NT2/D1 (cell line): ENCODE measurements around the gene RPL11.
A peak's percentile ranks its signal among the peaks of the same experiment; 100 is the strongest.
"Not testable (repeated sequence)": the region's sequence is repeated elsewhere in the genome, so short reads cannot be mapped to it uniquely, and the experiment has no call there.

Experiments used
- DNase-seq: peaks from one replicate; pipeline ENCODE4 v3.0.0-alpha.2; 2011; ENCODE audit warnings: low read depth, low spot score
- H3K27me3 ChIP-seq: 2 replicates; pipeline ENCODE4 v1.6.0; 2011; ENCODE audit warnings: mild to moderate bottlenecking; ENCODE audit not compliant: insufficient read length, insufficient read depth
- H3K36me3 ChIP-seq: 2 replicates; pipeline ENCODE4 v1.6.1; 2011; ENCODE audit warnings: mild to moderate bottlenecking, low read length, mixed read lengths; ENCODE audit not compliant: insufficient read depth, insufficient read length
- H3K4me1 ChIP-seq: 2 replicates; pipeline ENCODE4 v1.5.1; 2011; ENCODE audit not compliant: insufficient read depth, insufficient read length
- H3K4me3 ChIP-seq: 2 replicates; pipeline ENCODE4 v1.5.1; 2011; ENCODE audit warnings: low read depth; ENCODE audit not compliant: insufficient read length
- H3K9ac ChIP-seq: 2 replicates; pipeline ENCODE4 v1.6.0; 2011; ENCODE audit warnings: low read depth; ENCODE audit not compliant: insufficient read length
- H3K9me3 ChIP-seq: 2 replicates; pipeline ENCODE4 v1.5.1; 2011; ENCODE audit warnings: mild to moderate bottlenecking, low read length; ENCODE audit not compliant: insufficient read depth
- SUZ12 ChIP-seq: IDR thresholded peaks from 2 replicates; pipeline ENCODE4 v1.6.1; 2011; ENCODE audit not compliant: insufficient read length, insufficient read depth; ENCODE audit errors: extremely low read depth
- YY1 ChIP-seq: IDR thresholded peaks from 2 replicates; pipeline ENCODE4 v1.6.1; 2011; ENCODE audit not compliant: insufficient read length, insufficient read depth
- ZNF274 ChIP-seq: IDR thresholded peaks from 2 replicates; pipeline ENCODE4 v1.6.1; 2011; ENCODE audit warnings: mild to moderate bottlenecking, low read depth, low read length

RPL11 gene

GRCh38 chr1:23691499-23692307, at the start of gene RPL11:
Gene RPL11, plus strand, starts transcription at chr1:23691806. Its CDS starts 18 bp downstream, at chr1:23691824.
- H3K4me3 ChIP-seq = peak within 1 kb of the TSS; percentile 75
- DNase-seq = peak; percentile 57
- peaks cover 3% of the 10 kb centered on the region for H3K4me1 ChIP-seq

GRCh38 chr1:23643736-23644554, 47.7 kb upstream of the RPL11 start:
- Histone ChIP-seq H3K36me3 (no peaks in the 10 kb centered on the region), H3K4me1 (peaks cover 4% of the 10 kb centered on the region), H3K4me3 (no peak overlapping the region), H3K9ac (no peak overlapping the region), H3K9me3 (no peaks in the 10 kb centered on the region), H3K27me3 (no peaks in the 10 kb centered on the region)
- TF ChIP-seq SUZ12 (no peak), YY1 (no peak), ZNF274 (no peak)
- no peak for DNase-seq

More at GRCh38 chr1:23691499-23692307, at the start of gene RPL11:
- Histone ChIP-seq H3K27me3 (no peaks in the 10 kb centered on the region), H3K9ac (peak within 1 kb of the TSS; percentile 88), H3K9me3 (no peaks in the 10 kb centered on the region; the same call in 1 of the 2 replicates), H3K36me3 (peaks cover 46% of the 10 kb centered on the region)
- TF ChIP-seq ZNF274 (no peak), YY1 (peak; percentile 55)

- no peak overlapping the region for H3K9ac ChIP-seq
- no peak for DNase-seq
- peaks cover 4% of the 10 kb centered on the region for H3K4me1 ChIP-seq
- no peaks in the 10 kb centered on the region for H3K9me3 ChIP-seq
- no peaks in the 10 kb centered on the region for H3K36me3 ChIP-seq
- H3K27me3 ChIP-seq = no peaks in the 10 kb centered on the region
- no peak for TF ChIP-seq ZNF274
- no peak for TF ChIP-seq SUZ12
- TF ChIP-seq YY1 = no peak
- no peak overlapping the region for H3K4me3 ChIP-seq
Observed at GRCh38 chr1:23644555-23644866, 47.1 kb upstream of the RPL11 start.

- Histone ChIP-seq H3K36me3 (no peaks in the 10 kb centered on the region), H3K27me3 (no peaks in the 10 kb centered on the region), H3K4me1 (peaks cover 4% of the 10 kb centered on the region), H3K9ac (no peak overlapping the region), H3K4me3 (no peak overlapping the region), H3K9me3 (no peaks in the 10 kb centered on the region)
- no peak for TF ChIP-seq YY1
- no peak for DNase-seq
Observed at GRCh38 chr1:23645338-23645737, 46.3 kb upstream of the RPL11 start.

- peaks cover 4% of the 10 kb centered on the region for H3K4me1 ChIP-seq
- TF ChIP-seq SUZ12 = no peak
- TF ChIP-seq YY1 = no peak
- no peak for TF ChIP-seq ZNF274
- no peak overlapping the region for H3K9ac ChIP-seq
- no peaks in the 10 kb centered on the region for H3K9me3 ChIP-seq
- no peak overlapping the region for H3K4me3 ChIP-seq
- H3K27me3 ChIP-seq = no peaks in the 10 kb centered on the region
- DNase-seq = no peak
- no peaks in the 10 kb centered on the region for H3K36me3 ChIP-seq
Observed at GRCh38 chr1:23646091-23646490, 45.5 kb upstream of the RPL11 start.

GRCh38 chr1:23646541-23646940, 45.1 kb upstream of the RPL11 start:
- peaks cover 4% of the 10 kb centered on the region for H3K4me1 ChIP-seq
- no peak overlapping the region for H3K4me3 ChIP-seq
- no peak overlapping the region for H3K9ac ChIP-seq

GRCh38 chr1:23648576-23648975, 43.0 kb upstream of the RPL11 start:
- Histone ChIP-seq H3K9ac (no peak overlapping the region), H3K36me3 (no peaks in the 10 kb centered on the region), H3K4me3 (no peak overlapping the region), H3K9me3 (no peaks in the 10 kb centered on the region), H3K27me3 (no peaks in the 10 kb centered on the region), H3K4me1 (peaks cover 4% of the 10 kb centered on the region)
- no peak for TF ChIP-seq SUZ12
- no peak for TF ChIP-seq ZNF274
- no peak for TF ChIP-seq YY1
- no peak for DNase-seq

More at GRCh38 chr1:23646541-23646940, 45.1 kb upstream of the RPL11 start:
- Histone ChIP-seq H3K9me3 (no peaks in the 10 kb centered on the region), H3K27me3 (no peaks in the 10 kb centered on the region), H3K36me3 (no peaks in the 10 kb centered on the region)
- TF ChIP-seq ZNF274 (no peak), SUZ12 (no peak), YY1 (no peak)
- DNase-seq = no peak

GRCh38 chr1:23649157-23649556, 42.4 kb upstream of the RPL11 start:
- not testable (repeated sequence) for H3K36me3 ChIP-seq, H3K27me3 ChIP-seq, H3K4me1 ChIP-seq, H3K4me3 ChIP-seq, H3K9me3 ChIP-seq, DNase-seq, H3K9ac ChIP-seq
